HEK293 (cell line): ENCODE results near the gene KLK15.

Experiments used
- CTCF ChIP-seq: fragments of 450-650 bp; formaldehyde crosslinking; IDR thresholded peaks from 2 replicates; pipeline ENCODE4 v1.5.1; 2016; ENCODE audit warnings: missing biosample characterization, missing genetic modification characterization
- KLF16 ChIP-seq: fragments of 450-650 bp; formaldehyde crosslinking; IDR thresholded peaks from 2 replicates; pipeline ENCODE4 v1.5.1; 2017; ENCODE audit warnings: missing biosample characterization, missing genetic modification characterization
- KLF9 ChIP-seq: fragments of 450-650 bp; formaldehyde crosslinking; IDR thresholded peaks from 2 replicates; pipeline ENCODE4 v1.5.1; 2016; ENCODE audit warnings: missing biosample characterization, missing genetic modification characterization, low read depth
- MZF1 ChIP-seq: fragments of 450-650 bp; formaldehyde crosslinking; IDR thresholded peaks from 2 replicates; pipeline ENCODE4 v1.5.1; 2017; ENCODE audit warnings: missing biosample characterization, missing genetic modification characterization, borderline replicate concordance
- REPIN1 ChIP-seq: fragments of 450-650 bp; formaldehyde crosslinking; IDR thresholded peaks from 2 replicates; pipeline ENCODE4 v1.5.1; 2017; ENCODE audit warnings: missing biosample characterization, missing genetic modification characterization, low read depth
- TRIM28 ChIP-seq: IDR thresholded peaks from 2 replicates; pipeline ENCODE4 v1.6.1; 2011; ENCODE audit warnings: low read length, control low read depth, borderline replicate concordance
- ZNF2 ChIP-seq: fragments of 450-650 bp; formaldehyde crosslinking; IDR thresholded peaks from 2 replicates; pipeline ENCODE4 v1.5.1; 2016; ENCODE audit warnings: missing biosample characterization, missing genetic modification characterization
- ZNF514 ChIP-seq: fragments of 450-650 bp; formaldehyde crosslinking; IDR thresholded peaks from 2 replicates; pipeline ENCODE4 v1.5.1; 2016; ENCODE audit warnings: missing biosample characterization, missing genetic modification characterization
- ZNF596 ChIP-seq: fragments of 450-650 bp; IDR thresholded peaks from 2 replicates; pipeline ENCODE4 v1.5.0; 2018; ENCODE audit warnings: missing biosample characterization, mild to moderate bottlenecking, missing genetic modification characterization, moderate library complexity
- ZNF621 ChIP-seq: fragments of 450-650 bp; formaldehyde crosslinking; IDR thresholded peaks from 2 replicates; pipeline ENCODE4 v1.5.1; 2017; ENCODE audit warnings: missing biosample characterization, missing genetic modification characterization
- ZNF677 ChIP-seq: fragments of 450-650 bp; IDR thresholded peaks from 2 replicates; pipeline ENCODE4 v1.5.0; 2018; ENCODE audit warnings: missing biosample characterization, mild to moderate bottlenecking, missing genetic modification characterization, moderate library complexity
- ZNF785 ChIP-seq: fragments of 450-650 bp; formaldehyde crosslinking; IDR thresholded peaks from 2 replicates; pipeline ENCODE4 v1.5.1; 2016; ENCODE audit warnings: missing biosample characterization, missing genetic modification characterization
- ZNF792 ChIP-seq: fragments of 450-650 bp; formaldehyde crosslinking; IDR thresholded peaks from 2 replicates; pipeline ENCODE4 v1.5.1; 2016; ENCODE audit warnings: missing biosample characterization, missing genetic modification characterization
- TF ChIP-seq, protein P1 (sequence below): fragments of 450-650 bp; formaldehyde crosslinking; IDR thresholded peaks from 2 replicates; pipeline ENCODE4 v1.5.1; 2016; ENCODE audit warnings: missing biosample characterization, missing genetic modification characterization

DNA sequence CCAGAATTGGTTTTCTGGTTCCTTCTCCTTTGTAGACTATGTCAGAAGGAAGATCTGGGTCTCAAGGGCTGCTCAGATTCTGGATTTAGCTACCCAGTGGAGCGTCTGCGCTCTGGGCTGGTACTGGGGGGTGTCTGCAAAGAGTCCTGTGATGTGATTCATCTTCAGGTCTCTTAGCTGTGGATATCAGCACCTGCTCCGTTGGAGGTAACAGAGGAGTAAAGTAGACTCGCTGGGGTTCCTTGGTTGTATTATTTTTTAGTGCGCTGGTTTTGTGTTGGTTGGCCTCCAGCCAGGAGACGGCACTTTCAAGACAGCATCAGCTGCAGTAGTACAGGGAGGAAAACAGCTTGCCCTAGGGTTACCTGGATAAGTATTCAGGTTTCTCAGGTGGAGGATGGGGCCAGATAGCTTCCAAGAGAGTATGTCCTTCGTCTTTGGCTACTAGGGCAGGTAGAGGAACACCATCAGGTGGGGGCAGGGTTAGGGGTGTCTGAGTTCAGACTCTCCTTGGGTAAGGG is 10.4 kb upstream of the KLK15 start:
- TF ChIP-seq ZNF596 (tag by site-specific recombination) = no peak
- TF ChIP-seq ZNF792 (tag by site-specific recombination) = no peak
- TF ChIP-seq, protein P1, sequence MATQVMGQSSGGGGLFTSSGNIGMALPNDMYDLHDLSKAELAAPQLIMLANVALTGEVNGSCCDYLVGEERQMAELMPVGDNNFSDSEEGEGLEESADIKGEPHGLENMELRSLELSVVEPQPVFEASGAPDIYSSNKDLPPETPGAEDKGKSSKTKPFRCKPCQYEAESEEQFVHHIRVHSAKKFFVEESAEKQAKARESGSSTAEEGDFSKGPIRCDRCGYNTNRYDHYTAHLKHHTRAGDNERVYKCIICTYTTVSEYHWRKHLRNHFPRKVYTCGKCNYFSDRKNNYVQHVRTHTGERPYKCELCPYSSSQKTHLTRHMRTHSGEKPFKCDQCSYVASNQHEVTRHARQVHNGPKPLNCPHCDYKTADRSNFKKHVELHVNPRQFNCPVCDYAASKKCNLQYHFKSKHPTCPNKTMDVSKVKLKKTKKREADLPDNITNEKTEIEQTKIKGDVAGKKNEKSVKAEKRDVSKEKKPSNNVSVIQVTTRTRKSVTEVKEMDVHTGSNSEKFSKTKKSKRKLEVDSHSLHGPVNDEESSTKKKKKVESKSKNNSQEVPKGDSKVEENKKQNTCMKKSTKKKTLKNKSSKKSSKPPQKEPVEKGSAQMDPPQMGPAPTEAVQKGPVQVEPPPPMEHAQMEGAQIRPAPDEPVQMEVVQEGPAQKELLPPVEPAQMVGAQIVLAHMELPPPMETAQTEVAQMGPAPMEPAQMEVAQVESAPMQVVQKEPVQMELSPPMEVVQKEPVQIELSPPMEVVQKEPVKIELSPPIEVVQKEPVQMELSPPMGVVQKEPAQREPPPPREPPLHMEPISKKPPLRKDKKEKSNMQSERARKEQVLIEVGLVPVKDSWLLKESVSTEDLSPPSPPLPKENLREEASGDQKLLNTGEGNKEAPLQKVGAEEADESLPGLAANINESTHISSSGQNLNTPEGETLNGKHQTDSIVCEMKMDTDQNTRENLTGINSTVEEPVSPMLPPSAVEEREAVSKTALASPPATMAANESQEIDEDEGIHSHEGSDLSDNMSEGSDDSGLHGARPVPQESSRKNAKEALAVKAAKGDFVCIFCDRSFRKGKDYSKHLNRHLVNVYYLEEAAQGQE (tag by site-specific recombination) = no peak
- no peak for TF ChIP-seq ZNF621
- TF ChIP-seq CTCF (tag by site-specific recombination) = no peak
- TF ChIP-seq ZNF2 (tag by site-specific recombination) = no peak
- no peak for TF ChIP-seq KLF16 (tag by site-specific recombination)
- no peak for TF ChIP-seq MZF1
- TF ChIP-seq TRIM28 = no peak
- TF ChIP-seq KLF9 (tag by site-specific recombination) = no peak
- TF ChIP-seq ZNF785 = no peak
- TF ChIP-seq ZNF514 = no peak
- no peak for TF ChIP-seq REPIN1 (tag by site-specific recombination)
- TF ChIP-seq ZNF677 (tag by site-specific recombination) = no peak
